IPS DF 6.9 (cell line): ENCODE data around the gene MDFIC.

Experiments
- DNase-seq: peaks from one replicate; pipeline ENCODE4 v3.0.0-alpha.2; 2013; ENCODE audit warnings: low read depth, low spot score
- H3K27ac ChIP-seq: one replicate; pipeline ENCODE4 v1.5.1; 2013; ENCODE audit warnings: low read length, control low read depth
- H3K27me3 ChIP-seq: 2 replicates; pipeline ENCODE4 v1.6.1; 2013; ENCODE audit warnings: mild to moderate bottlenecking, low read length; ENCODE audit not compliant: control insufficient read depth, insufficient read depth
- H3K36me3 ChIP-seq: 2 replicates; pipeline ENCODE4 v1.6.1; 2013; ENCODE audit warnings: low read length; ENCODE audit not compliant: control insufficient read depth, insufficient read depth
- H3K4me1 ChIP-seq: 2 replicates; pipeline ENCODE4 v1.6.1; 2013; ENCODE audit warnings: low read length; ENCODE audit not compliant: control insufficient read depth, insufficient read depth
- H3K4me3 ChIP-seq: 2 replicates; pipeline ENCODE4 v1.5.1; 2013; ENCODE audit warnings: mild to moderate bottlenecking, low read length
- H3K9me3 ChIP-seq: 2 replicates; pipeline ENCODE4 v1.6.1; 2013; ENCODE audit warnings: low read length, inconsistent platforms; ENCODE audit not compliant: control insufficient read depth, insufficient read depth
- WGBS: extraction: QIAGEN DNeasy Blood & Tissue Kit; methylation state at CpG from one replicate; pipeline ENCODE4 v1.1.7; 2013; ENCODE audit warnings: mixed read lengths, missing lambda C conversion rate; ENCODE audit not compliant: insufficient read length, insufficient coverage; 5-methylcytosine and 5-hydroxymethylcytosine counted together

MDFIC gene

DNA sequence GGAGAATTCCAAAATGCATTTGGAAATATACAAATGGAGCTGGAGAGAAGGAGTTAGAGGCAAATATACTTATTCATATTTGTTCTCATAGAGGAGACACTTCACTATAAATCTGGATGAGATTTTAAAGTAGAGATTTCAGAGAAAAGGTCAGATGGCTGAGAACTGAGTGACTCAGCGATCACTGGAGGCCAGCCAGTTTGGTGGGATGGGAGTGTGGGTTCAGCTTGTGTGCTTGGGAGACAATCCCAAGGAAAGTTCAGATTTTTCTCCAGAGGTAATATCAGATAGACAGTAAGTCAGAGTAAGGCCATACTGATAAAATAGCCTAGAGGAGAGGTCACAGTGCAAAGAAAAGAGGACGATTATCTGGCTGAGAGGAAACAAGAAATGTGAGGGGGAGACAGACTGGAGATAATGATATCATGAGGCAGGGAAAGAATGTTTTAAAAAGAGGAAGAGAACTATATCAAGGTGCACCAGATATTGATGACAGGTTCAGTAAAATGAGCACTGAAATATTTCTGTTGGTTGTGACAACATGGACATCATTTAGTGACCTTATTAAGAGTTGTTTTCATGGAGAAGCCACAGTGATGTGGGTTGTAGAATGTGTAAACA lies 67.0 kb downstream of the MDFIC start:
- no peak for DNase-seq
- H3K4me3 ChIP-seq = no peak overlapping the region
- no peaks in the 10 kb centered on the region for H3K9me3 ChIP-seq
- no peaks in the 10 kb centered on the region for H3K4me1 ChIP-seq
- H3K36me3 ChIP-seq = no peaks in the 10 kb centered on the region
- H3K27ac ChIP-seq = no peak overlapping the region
- no peaks in the 10 kb centered on the region for H3K27me3 ChIP-seq
- no CpG with 5 or more reads among the region's 2 CpGs for WGBS

DNA sequence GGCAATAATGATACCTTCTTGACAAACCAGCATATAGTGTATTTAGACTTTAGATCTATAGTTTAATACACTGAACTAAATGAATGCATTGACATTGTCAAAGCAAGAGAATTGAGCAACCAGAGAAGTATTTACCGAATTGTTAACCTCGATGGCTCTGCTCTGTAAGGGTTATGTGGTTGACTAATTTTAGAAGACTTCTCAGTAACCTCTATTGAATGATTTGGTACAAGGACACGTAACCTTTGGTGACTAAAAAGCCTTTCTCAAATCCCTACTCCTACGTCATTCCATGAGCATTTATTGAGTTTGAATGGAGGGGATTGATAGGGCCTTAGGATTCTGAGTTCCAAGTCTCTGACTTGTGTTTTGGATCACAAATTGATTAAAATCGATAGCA lies 67.6 kb downstream of the MDFIC start:
- no peak for DNase-seq
- H3K27me3 ChIP-seq = no peaks in the 10 kb centered on the region
- WGBS = no CpG with 5 or more reads among the region's 5 CpGs
- no peaks in the 10 kb centered on the region for H3K36me3 ChIP-seq
- no peak overlapping the region for H3K27ac ChIP-seq
- H3K4me3 ChIP-seq = no peak overlapping the region
- no peaks in the 10 kb centered on the region for H3K9me3 ChIP-seq
- no peaks in the 10 kb centered on the region for H3K4me1 ChIP-seq

DNA sequence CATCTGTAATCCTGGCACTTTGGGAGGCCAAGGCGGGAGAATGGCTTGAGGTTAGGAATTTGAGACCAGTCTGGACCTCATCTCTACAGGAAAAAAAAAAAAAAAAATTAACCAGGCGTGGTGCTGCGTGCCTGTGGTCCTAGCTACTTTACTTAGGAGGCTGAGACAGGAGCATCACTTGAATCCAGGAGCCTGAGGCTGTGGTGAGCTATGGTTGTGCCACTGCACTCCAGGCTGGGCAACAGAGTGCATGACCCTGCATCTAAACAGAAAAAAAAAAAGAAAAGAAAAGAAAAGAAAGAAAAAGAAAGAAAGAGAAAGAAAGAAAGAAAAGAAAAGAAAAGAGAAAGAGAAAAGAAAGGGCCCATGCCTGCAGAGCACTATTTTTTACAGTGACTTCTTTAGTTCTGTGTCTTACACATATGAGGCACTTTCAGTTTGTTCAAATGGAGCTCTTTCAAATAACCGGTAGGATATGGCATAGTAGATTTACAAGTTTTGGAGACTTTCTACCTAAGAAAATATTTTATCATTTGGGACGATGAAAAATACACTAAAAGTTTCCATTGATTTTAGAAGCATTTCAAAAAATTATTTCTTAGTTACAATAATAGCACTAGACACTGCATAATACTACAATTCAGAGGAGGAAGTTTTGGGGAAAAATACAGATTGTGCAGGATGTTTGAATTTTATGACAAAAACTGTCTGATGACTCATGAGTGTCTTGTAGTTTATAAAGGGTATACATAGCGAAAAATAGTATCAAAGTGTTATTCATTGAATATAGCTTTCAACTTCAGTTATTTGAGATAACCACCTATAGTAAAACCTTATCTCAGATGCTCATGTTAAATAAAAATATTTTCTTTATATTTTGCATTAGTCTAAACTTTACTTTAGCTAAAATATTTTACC lies 75.9 kb downstream of the MDFIC start:
- no CpG with 5 or more reads among the region's 6 CpGs for WGBS
- H3K4me1 ChIP-seq = no peaks in the 10 kb centered on the region
- no peaks in the 10 kb centered on the region for H3K9me3 ChIP-seq
- H3K4me3 ChIP-seq = no peak overlapping the region
- no peaks in the 10 kb centered on the region for H3K27me3 ChIP-seq
- no peak for DNase-seq
- H3K27ac ChIP-seq = no peak overlapping the region
- no peaks in the 10 kb centered on the region for H3K36me3 ChIP-seq

DNA sequence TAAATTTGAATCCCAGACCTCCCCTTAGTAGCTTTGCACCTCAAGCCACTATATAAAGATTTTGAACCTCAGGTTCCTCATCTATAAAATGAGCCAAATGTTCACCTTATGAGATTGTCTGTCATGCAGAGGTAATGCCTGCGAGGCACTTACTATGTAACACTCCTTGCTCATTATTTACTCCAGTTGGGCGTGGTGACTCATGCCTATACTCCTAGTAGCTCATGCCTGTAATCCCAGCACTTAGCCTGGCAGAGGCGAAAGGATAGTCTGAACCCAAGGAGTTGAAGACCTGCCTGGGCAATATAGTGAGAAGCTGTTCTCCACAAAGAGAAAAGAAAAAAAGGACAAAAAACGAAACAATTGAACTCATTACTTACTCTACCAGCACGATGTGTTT lies 82.2 kb downstream of the MDFIC start:
- Histone ChIP-seq H3K4me3 (no peak overlapping the region), H3K27ac (no peak overlapping the region), H3K27me3 (peaks cover 1% of the 10 kb centered on the region; the same call in 1 of the 2 replicates), H3K9me3 (no peaks in the 10 kb centered on the region), H3K36me3 (no peaks in the 10 kb centered on the region), H3K4me1 (peaks cover 4% of the 10 kb centered on the region; the same call in 1 of the 2 replicates)
- DNase-seq = no peak
- WGBS = no CpG with 5 or more reads among the region's 5 CpGs

DNA sequence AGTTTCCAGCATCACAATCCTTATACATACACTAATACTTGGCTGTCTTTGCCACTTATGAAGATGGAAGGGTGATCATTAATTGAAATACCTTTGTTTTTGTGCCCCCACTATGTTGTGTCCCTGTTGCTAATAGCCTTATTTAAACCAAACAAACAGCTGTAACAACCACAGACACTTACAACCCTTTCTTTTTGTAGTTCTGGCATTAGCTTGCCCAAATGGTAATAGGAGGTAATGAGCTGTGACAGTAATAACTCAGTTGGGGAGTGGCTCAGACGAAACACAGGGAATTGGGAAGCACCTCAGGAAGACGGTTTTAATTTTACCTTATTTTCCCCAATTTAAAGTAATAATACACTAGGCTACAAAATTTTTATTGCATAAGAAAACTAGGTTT lies 83.4 kb downstream of the MDFIC start:
- peaks cover 1% of the 10 kb centered on the region; the same call in 1 of the 2 replicates for H3K27me3 ChIP-seq
- H3K4me1 ChIP-seq = peaks cover 4% of the 10 kb centered on the region; the same call in 1 of the 2 replicates
- H3K27ac ChIP-seq = no peak overlapping the region
- no peak for DNase-seq
- H3K4me3 ChIP-seq = no peak overlapping the region
- H3K36me3 ChIP-seq = no peaks in the 10 kb centered on the region
- no peaks in the 10 kb centered on the region for H3K9me3 ChIP-seq
- no CpG with 5 or more reads among the region's 2 CpGs for WGBS

DNA sequence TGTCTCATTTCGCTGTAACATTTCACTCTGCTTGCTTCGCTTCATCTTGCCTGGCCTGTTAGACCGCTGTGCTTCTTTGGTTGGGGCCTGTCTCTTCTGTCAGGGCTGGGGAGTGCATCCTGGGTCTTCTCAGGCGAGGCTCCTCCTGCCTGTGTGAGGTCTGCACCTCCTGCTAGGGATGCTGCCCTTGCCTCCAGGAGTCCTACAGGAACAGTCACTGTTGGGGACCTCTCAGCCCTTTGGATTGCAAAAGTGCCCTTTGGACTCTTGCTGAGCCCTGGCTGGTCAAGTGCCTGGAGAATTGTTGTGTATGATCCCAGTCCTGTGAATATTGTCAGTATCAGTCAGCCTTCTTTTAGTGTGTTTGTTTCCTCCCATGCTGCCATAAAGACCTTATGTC lies 84.1 kb downstream of the MDFIC start:
- Histone ChIP-seq H3K36me3 (no peaks in the 10 kb centered on the region), H3K27me3 (peaks cover 1% of the 10 kb centered on the region; the same call in 1 of the 2 replicates), H3K4me1 (peaks cover 4% of the 10 kb centered on the region; the same call in 1 of the 2 replicates), H3K9me3 (no peaks in the 10 kb centered on the region), H3K27ac (no peak overlapping the region), H3K4me3 (no peak overlapping the region)
- peak; percentile 47 for DNase-seq
- WGBS = no CpG with 5 or more reads among the region's 4 CpGs

DNA sequence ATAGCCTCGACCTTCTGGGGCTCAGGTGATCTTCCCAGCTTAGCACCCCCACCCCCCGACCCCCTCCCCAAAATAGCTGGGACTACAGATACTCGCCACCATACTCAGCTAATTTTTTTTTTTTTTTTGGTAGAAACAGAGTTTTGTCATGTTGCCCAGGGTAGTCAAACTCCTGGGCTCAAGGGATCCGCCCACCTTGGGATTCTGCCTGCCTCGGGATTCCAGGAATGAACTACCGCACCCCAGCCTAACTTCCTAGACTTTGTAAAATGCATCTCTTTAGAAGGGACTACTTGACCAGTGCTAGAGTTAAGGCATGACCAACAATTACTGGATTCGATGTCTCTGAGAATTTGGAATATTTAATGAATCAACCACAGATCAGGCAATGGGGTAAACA lies 85.9 kb downstream of the MDFIC start:
- Histone ChIP-seq H3K4me3 (no peak overlapping the region), H3K27me3 (peaks cover 1% of the 10 kb centered on the region; the same call in 1 of the 2 replicates), H3K27ac (no peak overlapping the region), H3K36me3 (no peaks in the 10 kb centered on the region), H3K9me3 (no peaks in the 10 kb centered on the region), H3K4me1 (peaks cover 4% of the 10 kb centered on the region; the same call in 1 of the 2 replicates)
- DNase-seq = no peak
- WGBS = no CpG with 5 or more reads among the region's 7 CpGs

GRCh38 chr7:115008465-115009114 lies 86.7 kb downstream of the MDFIC start:
- H3K4me3 ChIP-seq = no peak overlapping the region
- H3K27me3 ChIP-seq = peaks cover 1% of the 10 kb centered on the region; the same call in 1 of the 2 replicates
- no peaks in the 10 kb centered on the region for H3K36me3 ChIP-seq
- no peak overlapping the region for H3K27ac ChIP-seq
- no peak for DNase-seq
- no CpG with 5 or more reads among the region's 8 CpGs for WGBS
- H3K4me1 ChIP-seq = peaks cover 3% of the 10 kb centered on the region; the same call in 1 of the 2 replicates
- no peaks in the 10 kb centered on the region for H3K9me3 ChIP-seq

- Histone ChIP-seq H3K4me3 (no peak overlapping the region), H3K4me1 (peaks cover 3% of the 10 kb centered on the region; the same call in 1 of the 2 replicates), H3K27ac (no peak overlapping the region), H3K36me3 (no peaks in the 10 kb centered on the region), H3K27me3 (peaks cover 1% of the 10 kb centered on the region; the same call in 1 of the 2 replicates), H3K9me3 (no peaks in the 10 kb centered on the region)
- WGBS = no CpG with 5 or more reads among the region's 3 CpGs
- DNase-seq = no peak
Measured at GRCh38 chr7:115009139-115009538, 87.2 kb downstream of the MDFIC start.

DNA sequence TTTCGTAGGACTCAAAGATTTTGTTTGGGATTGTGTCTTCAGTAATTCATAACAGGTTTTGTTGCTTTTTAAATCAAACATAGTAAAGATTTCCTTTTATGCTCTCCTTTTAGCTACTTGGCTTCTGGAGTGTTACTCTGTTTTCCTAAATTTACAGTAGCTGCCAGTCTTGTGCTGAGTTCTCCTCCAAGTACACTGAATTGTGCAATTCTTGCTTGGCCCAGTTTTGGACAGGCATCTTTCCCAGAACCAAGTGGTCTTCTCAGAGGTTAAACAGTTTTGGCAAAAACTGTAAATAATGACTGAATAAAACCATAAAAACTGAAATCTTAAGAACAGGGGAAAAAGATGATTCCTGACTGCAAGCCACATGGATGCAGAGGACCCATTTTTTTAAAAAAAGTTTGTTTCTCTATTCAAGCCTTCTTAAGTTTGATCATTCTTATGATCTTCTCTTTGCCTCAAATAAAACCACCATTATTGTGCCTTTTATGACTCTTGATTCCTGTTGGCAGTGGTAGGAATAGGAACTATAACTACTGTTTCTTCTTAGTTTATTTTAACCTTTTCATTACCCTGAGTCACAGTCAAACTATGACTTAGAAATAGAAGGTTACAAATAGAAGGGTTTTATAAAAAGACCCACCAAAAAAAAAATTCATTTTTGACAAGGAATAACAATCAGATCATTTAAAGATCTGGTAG lies 88.0 kb downstream of the MDFIC start:
- WGBS = no CpG with 5 or more reads among the region's 1 CpG
- Histone ChIP-seq H3K27me3 (no peaks in the 10 kb centered on the region), H3K4me3 (no peak overlapping the region), H3K27ac (no peak overlapping the region), H3K4me1 (peaks cover 3% of the 10 kb centered on the region; the same call in 1 of the 2 replicates), H3K9me3 (no peaks in the 10 kb centered on the region), H3K36me3 (no peaks in the 10 kb centered on the region)
- no peak for DNase-seq
